ENCODE measurements around the gene DNAI2.

DNAI2 gene

DNA sequence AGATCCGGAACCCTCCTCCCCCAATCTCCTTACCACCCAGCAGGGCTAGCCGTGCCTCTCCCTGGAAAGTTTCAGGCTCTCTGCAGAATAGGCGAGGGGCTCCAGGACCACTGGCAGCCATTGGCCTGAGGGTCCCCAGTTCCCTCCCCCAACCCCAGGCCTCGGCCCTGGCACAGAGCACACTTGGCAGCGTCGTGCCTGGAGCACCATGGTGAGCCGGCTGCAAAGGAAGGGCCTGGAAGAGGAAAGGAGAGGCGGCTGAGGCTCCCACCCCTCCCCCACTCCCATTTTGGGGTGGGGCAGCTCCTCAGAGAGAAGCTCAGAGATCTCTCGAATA lies 88.0 kb downstream of the DNAI2 start:
- Histone ChIP-seq H3K18ac (ENCODE audit: low read length) (peak overlapping the region; percentile 99), H3K4me3 (ENCODE audit: low read length in 2 of 2) (peak overlapping the region in 1 of 2 donors; percentile 48), H3K27ac (replicated peaks; ENCODE audit: low read length) (peak overlapping the region; percentile 98), H3K27me3 (ENCODE audit: control insufficient read depth in 3 of 3, insufficient read depth in 3 of 3, low read depth in 1 of 3, low read length in 3 of 3) (no peaks in the 10 kb centered on the region), H3K4me2 (ENCODE audit: insufficient read depth, low read length, poor library complexity, severe bottlenecking) (peak overlapping the region; percentile 93), H2AFZ (ENCODE audit: low read length) (peak overlapping the region; percentile 91), H3K36me3 (replicated peaks in 1 of 2; ENCODE audit: control insufficient read depth in 2 of 2, insufficient read depth in 2 of 2, low read length in 2 of 2) (peaks cover 4 to 5% of the 10 kb centered on the region in 2 donors), H3K14ac (ENCODE audit: low read length) (peak overlapping the region; percentile 91), H4K91ac (ENCODE audit: low read depth, low read length, poor library complexity) (peak overlapping the region; percentile 96), H2BK120ac (ENCODE audit: low read depth, low read length) (peak overlapping the region; percentile 89), H2BK15ac (ENCODE audit: low read length) (peak overlapping the region; percentile 90), H3K4me1 (ENCODE audit: control insufficient read depth in 2 of 2, insufficient read depth in 1 of 2, low read depth in 1 of 2, low read length in 2 of 2) (peaks cover 21 to 30% of the 10 kb centered on the region in 2 donors), H3K4ac (ENCODE audit: low read length) (peak overlapping the region; percentile 32), H4K8ac (ENCODE audit: low read depth, low read length) (no peak overlapping the region), H3K23ac (ENCODE audit: low read depth, low read length, poor library complexity) (peak overlapping the region; percentile 93), H2BK5ac (ENCODE audit: low read length) (peak overlapping the region; percentile 99), H3K9me3 (replicated peaks in 1 of 2; ENCODE audit: control insufficient read depth in 2 of 2, insufficient read depth in 1 of 2, low read depth in 1 of 2, low read length in 2 of 2) (no peaks in the 10 kb centered on the region), H3K79me1 (ENCODE audit: low read depth, low read length) (peaks cover 2% of the 10 kb centered on the region), H2BK12ac (ENCODE audit: low read length) (peak overlapping the region; percentile 100), H3K9ac (ENCODE audit: low read depth, low read length, poor library complexity) (peak overlapping the region; percentile 74), H2AK5ac (ENCODE audit: low read depth, low read length) (peak overlapping the region; percentile 99)
- no peak for DNase-seq (ENCODE audit: low spot score)
- WGBS, 2 donors (ENCODE audit: extremely low coverage in 2 of 2, insufficient read length in 2 of 2, insufficient replicate concordance in 1 of 2) = no CpG with 5 or more reads among the region's 9 CpGs

DNA sequence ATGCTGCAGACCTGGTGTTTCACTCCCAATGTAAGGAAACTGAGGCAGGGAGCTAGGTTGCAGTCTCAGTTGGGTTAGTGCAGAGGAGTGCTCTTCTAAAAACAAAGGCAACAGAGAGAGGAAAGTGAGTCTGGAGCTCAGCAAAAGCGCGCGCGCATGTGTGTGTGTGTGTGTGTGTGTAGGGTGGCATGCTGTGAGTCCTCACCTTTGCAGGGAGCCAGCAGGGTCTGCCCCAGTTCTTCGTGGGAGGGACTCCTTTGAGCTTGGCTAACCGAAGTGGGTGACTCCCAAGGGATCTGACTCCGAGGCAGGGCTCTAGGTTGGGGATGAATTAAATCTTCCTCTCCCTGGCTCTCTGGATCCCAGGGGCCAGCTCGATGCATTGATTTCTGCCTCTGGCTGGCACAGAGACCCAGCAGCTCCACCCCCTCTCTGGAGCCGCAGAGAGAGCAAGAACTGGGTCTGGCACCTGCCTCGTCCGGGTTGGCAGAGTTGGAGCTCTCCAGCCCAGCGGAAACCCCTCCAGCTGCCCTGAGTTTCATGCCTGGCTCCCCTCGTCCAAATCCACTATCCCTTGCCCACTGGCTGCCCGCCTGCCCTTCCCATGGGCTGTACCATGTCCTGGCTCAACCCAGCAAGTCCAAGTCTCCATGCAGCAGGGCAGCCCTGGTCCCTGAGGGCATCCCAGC lies 88.9 kb downstream of the DNAI2 start:
- H3K4me1 ChIP-seq (ENCODE audit: control insufficient read depth in 2 of 2, insufficient read depth in 1 of 2, low read depth in 1 of 2, low read length in 2 of 2) = peaks cover 18 to 33% of the 10 kb centered on the region in 2 donors
- H4K91ac ChIP-seq (ENCODE audit: low read depth, low read length, poor library complexity) = peak overlapping the region; percentile 98
- peak overlapping the region; percentile 13 for H3K23ac ChIP-seq (ENCODE audit: low read depth, low read length, poor library complexity)
- H3K4me3 ChIP-seq (ENCODE audit: low read length in 2 of 2) = no peak overlapping the region
- H2AK5ac ChIP-seq (ENCODE audit: low read depth, low read length) = peak overlapping the region; percentile 99
- H2BK120ac ChIP-seq (ENCODE audit: low read depth, low read length) = peak overlapping the region; percentile 89
- H2BK5ac ChIP-seq (ENCODE audit: low read length) = peak overlapping the region; percentile 99
- no peak overlapping the region for H4K8ac ChIP-seq (ENCODE audit: low read depth, low read length)
- peaks cover 2% of the 10 kb centered on the region for H3K79me1 ChIP-seq (ENCODE audit: low read depth, low read length)
- no peaks in the 10 kb centered on the region for H3K27me3 ChIP-seq (ENCODE audit: control insufficient read depth in 3 of 3, insufficient read depth in 3 of 3, low read depth in 1 of 3, low read length in 3 of 3)
- peak overlapping the region; percentile 99 for H3K18ac ChIP-seq (ENCODE audit: low read length)
- WGBS, 2 donors (ENCODE audit: extremely low coverage in 2 of 2, insufficient read length in 2 of 2, insufficient replicate concordance in 1 of 2) = no CpG with 5 or more reads among the region's 14 CpGs
- H2AFZ ChIP-seq (ENCODE audit: low read length) = peak overlapping the region; percentile 91
- H3K4me2 ChIP-seq (ENCODE audit: insufficient read depth, low read length, poor library complexity, severe bottlenecking) = no peak overlapping the region
- peaks cover 2 to 5% of the 10 kb centered on the region in 2 donors for H3K36me3 ChIP-seq (replicated peaks in 1 of 2; ENCODE audit: control insufficient read depth in 2 of 2, insufficient read depth in 2 of 2, low read length in 2 of 2)
- H3K27ac ChIP-seq (replicated peaks; ENCODE audit: low read length) = peak overlapping the region; percentile 98
- H3K4ac ChIP-seq (ENCODE audit: low read length) = peak overlapping the region; percentile 54
- peak overlapping the region; percentile 73 for H3K14ac ChIP-seq (ENCODE audit: low read length)
- H3K9ac ChIP-seq (ENCODE audit: low read depth, low read length, poor library complexity) = no peak overlapping the region
- peak overlapping the region; percentile 90 for H2BK15ac ChIP-seq (ENCODE audit: low read length)
- no peaks in the 10 kb centered on the region for H3K9me3 ChIP-seq (replicated peaks in 1 of 2; ENCODE audit: control insufficient read depth in 2 of 2, insufficient read depth in 1 of 2, low read depth in 1 of 2, low read length in 2 of 2)
- peak overlapping the region; percentile 97 for H2BK12ac ChIP-seq (ENCODE audit: low read length)
- DNase-seq (ENCODE audit: low spot score) = no peak

Measured in neuronal stem cell (in vitro differentiated cells).